CD4-positive, alpha-beta memory T cell (primary cell): Measurements from ENCODE around the gene OR4K5. TPM values are rescaled to one million over a fixed set of nuclear protein-coding genes. Genes with fewer than 3 reads are reported as not detected.

ENCODE experiments used
- CTCF ChIA-PET: fragments of 350-600 bp; sonication (Branson Sonifier 250); formaldehyde crosslinking; loops from one replicate; lab custom pipeline; 2021; ENCODE audit warnings: inconsistent platforms; ENCODE audit not compliant: partially characterized antibody; lab: Charles Lee
- POLR2A ChIA-PET: fragments of 350-600 bp; sonication (Branson Sonifier 250); formaldehyde crosslinking; loops from one replicate; lab custom pipeline; 2021; ENCODE audit not compliant: partially characterized antibody; lab: Charles Lee
- DNase-seq, 5 donors: peaks; one replicate each; pipeline versions ENCODE4 v3.0.0 to v3.0.0-alpha.2; 2020 to 2022; ENCODE audit warnings: mixed read lengths in 1 of 5
- H3K27ac ChIP-seq: one replicate; pipeline ENCODE4 v1.7.0; 2013; ENCODE audit warnings: low read depth, low read length
- H3K27me3 ChIP-seq: 2 replicates; pipeline ENCODE4 v1.7.0; 2013; ENCODE audit warnings: mild to moderate bottlenecking, low read length, moderate library complexity; ENCODE audit not compliant: insufficient read depth
- H3K36me3 ChIP-seq: 2 replicates; pipeline ENCODE4 v1.7.0; 2013; ENCODE audit warnings: mild to moderate bottlenecking, low read length, moderate library complexity; ENCODE audit not compliant: insufficient read depth
- H3K4me1 ChIP-seq: 2 replicates; pipeline ENCODE4 v1.7.0; 2013; ENCODE audit warnings: mild to moderate bottlenecking, low read length, moderate library complexity; ENCODE audit not compliant: insufficient read depth
- H3K4me3 ChIP-seq, 2 donors: one replicate each; pipeline ENCODE4 v1.7.0; 2013; ENCODE audit warnings: low read length in 2 of 2, mild to moderate bottlenecking in 1 of 2
- H3K9me3 ChIP-seq, 2 donors: one replicate each; pipeline ENCODE4 v1.7.0; 2013; ENCODE audit warnings: low read length in 2 of 2, control low read depth in 1 of 2; ENCODE audit not compliant: control insufficient read depth in 1 of 2
- H3K27ac Mint-ChIP-seq, 7 donors: one replicate each; pipeline ENCODE4 v1.8.0; 2020 to 2021; ENCODE audit warnings: mixed read lengths in 7 of 7, mild to moderate bottlenecking in 6 of 7, inconsistent platforms in 3 of 7, moderate library complexity in 3 of 7
- H3K27me3 Mint-ChIP-seq, 2 donors: one replicate each; pipeline ENCODE4 v1.8.0; 2020 to 2021; ENCODE audit warnings: mixed read lengths in 2 of 2
- H3K36me3 Mint-ChIP-seq, 2 donors: one replicate each; pipeline ENCODE4 v1.8.0; 2020 to 2021; ENCODE audit warnings: mixed read lengths in 2 of 2, inconsistent platforms in 1 of 2, mild to moderate bottlenecking in 1 of 2
- H3K4me1 Mint-ChIP-seq, 4 donors: one replicate each; pipeline ENCODE4 v1.8.0; 2020 to 2021; ENCODE audit warnings: mixed read lengths in 4 of 4, mild to moderate bottlenecking in 1 of 4
- H3K4me3 Mint-ChIP-seq, 8 donors: one replicate each; pipeline ENCODE4 v1.8.0; 2020 to 2021; ENCODE audit warnings: mixed read lengths in 8 of 8, mild to moderate bottlenecking in 7 of 8, moderate library complexity in 6 of 8, inconsistent platforms in 3 of 8
- H3K9me3 Mint-ChIP-seq, 8 donors: one replicate each; pipeline ENCODE4 v1.8.0; 2020 to 2021; ENCODE audit warnings: mixed read lengths in 8 of 8, mild to moderate bottlenecking in 5 of 8, inconsistent platforms in 3 of 8, moderate library complexity in 1 of 8
- intact Hi-C: fragments of 100-400 bp; cut with micrococcal nuclease; formaldehyde crosslinking; loops from one replicate; pipeline ENCODE4 v1.15.1; 2023
- polyA plus RNA-seq, 2 donors: library from polyadenylated mRNA; unstranded; fragments of 300-500 nt; fragmentation: Illumina TruSeq; gene quantifications; one replicate each; pipeline ENCODE4 v1.2.3, GENCODE V29; 2021
- total RNA-seq, 2 experiments: library from RNA; stranded (reverse); gene quantifications; one replicate each; pipeline ENCODE4 v1.2.3, GENCODE V29; 2021

Gene OR4K5
- total RNA-seq, result not detected
- polyA plus RNA-seq, result not detected

- no peak for DNase-seq
- intact Hi-C loops, result no loop called here
- Histone ChIP-seq H3K36me3 (no peaks in the 10 kb centered on the region), H3K27ac (no peak within 1 kb of the TSS), H3K9me3 (no peaks in the 10 kb centered on the region), H3K4me1 (no peaks in the 10 kb centered on the region), H3K27me3 (no peaks in the 10 kb centered on the region), H3K4me3 (no peak within 1 kb of the TSS)
- Mint-ChIP-seq H3K9me3 (peaks cover 0 to 1% (median 0%) of the 10 kb centered on the region in 8 donors), H3K36me3 (no peaks in the 10 kb centered on the region), H3K4me1 (no peaks in the 10 kb centered on the region), H3K4me3 (no peak within 1 kb of the TSS), H3K27me3 (no peaks in the 10 kb centered on the region), H3K27ac (no peak within 1 kb of the TSS)
- ChIA-PET POLR2A (no interaction called here), CTCF (no interaction called here)
These were observed at the start of gene OR4K5 for GRCh38 chr14:19920021-19920657. OR4K5 (plus strand) TSS chr14:19920607; CDS start chr14:19920607, 0 bp downstream.

- H3K36me3 ChIP-seq, result no peaks in the 10 kb centered on the region
- H3K9me3 ChIP-seq, result no peaks in the 10 kb centered on the region
- Mint-ChIP-seq H3K27ac (no peak overlapping the region), H3K9me3 (no peaks in the 10 kb centered on the region), H3K36me3 (no peaks in the 10 kb centered on the region), H3K4me1 (peaks cover 0 to 1% (median under 1%) of the 10 kb centered on the region in 4 donors), H3K27me3 (no peaks in the 10 kb centered on the region), H3K4me3 (no peak overlapping the region)
- no peaks in the 10 kb centered on the region for H3K4me1 ChIP-seq
- POLR2A ChIA-PET, result interaction anchor here (0.6 kb wide), 1 partner anchor 408 kb away, joined by 3 read pairs; no protein-coding TSS in a partner anchor
- H3K4me3 ChIP-seq, result no peak overlapping the region
- no peak overlapping the region for H3K27ac ChIP-seq
- no peaks in the 10 kb centered on the region for H3K27me3 ChIP-seq
- DNase-seq, result no peak
- intact Hi-C loops, result no loop called here
- CTCF ChIA-PET, result no interaction called here
These were observed 47.2 kb upstream of the OR4K5 start for GRCh38 chr14:19873178-19873577.

GRCh38 chr14:19874842-19875241, 45.6 kb upstream of the OR4K5 start, which contains the start of gene OR4K2:
OR4K2 (plus strand) TSS chr14:19875142; CDS start chr14:19876268, 1,126 bp downstream.
- Histone ChIP-seq H3K9me3 (no peaks in the 10 kb centered on the region), H3K4me1 (no peaks in the 10 kb centered on the region), H3K27me3 (no peaks in the 10 kb centered on the region), H3K27ac (no peak within 1 kb of the TSS), H3K36me3 (no peaks in the 10 kb centered on the region), H3K4me3 (no peak within 1 kb of the TSS)
- no peak for DNase-seq
- peaks cover 0 to 1% (median under 1%) of the 10 kb centered on the region in 4 donors for H3K4me1 Mint-ChIP-seq
- ChIA-PET CTCF (interaction anchor here (1.1 kb wide), 1 partner anchor 10 kb away, joined by 3 read pairs; no protein-coding TSS in a partner anchor), POLR2A (no interaction called here)
- intact Hi-C loops, result no loop called here
- no peaks in the 10 kb centered on the region for H3K36me3 Mint-ChIP-seq
- no peak within 1 kb of the TSS for H3K4me3 Mint-ChIP-seq
- no peaks in the 10 kb centered on the region for H3K27me3 Mint-ChIP-seq
- H3K9me3 Mint-ChIP-seq, result peaks cover 0 to 5% (median 0%) of the 10 kb centered on the region in 8 donors
- no peak within 1 kb of the TSS for H3K27ac Mint-ChIP-seq

DNA sequence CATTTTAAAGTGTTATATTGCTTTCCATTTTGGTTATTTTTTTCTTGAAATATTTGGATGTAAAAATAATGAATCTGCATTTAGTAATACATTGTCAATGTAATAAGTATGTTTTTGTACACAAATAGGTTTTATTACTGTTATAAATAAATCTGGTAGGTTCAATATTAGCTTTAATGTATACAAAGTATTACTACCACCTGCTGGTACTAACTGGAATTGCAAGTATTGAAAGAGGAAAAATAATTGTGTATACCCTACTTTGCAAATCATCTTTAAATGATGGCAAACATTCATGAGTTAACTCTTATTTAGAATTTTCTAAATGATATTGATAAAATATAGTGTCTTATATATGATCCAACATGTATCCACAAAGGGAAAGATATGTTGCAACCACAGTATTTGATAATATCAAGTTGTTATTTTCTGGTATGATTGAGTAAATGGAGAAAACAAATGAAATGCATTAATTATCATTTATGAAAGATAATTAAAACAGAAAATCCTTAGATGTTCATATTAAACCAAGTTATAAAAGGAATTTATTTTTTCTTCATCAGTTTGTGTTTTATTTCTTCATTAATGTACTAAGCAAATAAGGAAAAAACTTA, 42.3 kb upstream of the OR4K5 start:
- no peak overlapping the region for H3K4me3 Mint-ChIP-seq
- H3K27me3 Mint-ChIP-seq, result no peaks in the 10 kb centered on the region
- peaks cover 0 to 5% (median 0%) of the 10 kb centered on the region in 8 donors for H3K9me3 Mint-ChIP-seq
- H3K27me3 ChIP-seq, result no peaks in the 10 kb centered on the region
- H3K36me3 ChIP-seq, result no peaks in the 10 kb centered on the region
- H3K27ac ChIP-seq, result no peak overlapping the region
- H3K4me3 ChIP-seq, result no peak overlapping the region
- intact Hi-C loops, result no loop called here
- H3K9me3 ChIP-seq, result no peaks in the 10 kb centered on the region
- no peaks in the 10 kb centered on the region for H3K4me1 Mint-ChIP-seq
- peak in 1 of 5 donors; percentile 19 for DNase-seq
- ChIA-PET POLR2A (no interaction called here), CTCF (no interaction called here)
- H3K4me1 ChIP-seq, result no peaks in the 10 kb centered on the region
- no peak overlapping the region for H3K27ac Mint-ChIP-seq
- H3K36me3 Mint-ChIP-seq, result no peaks in the 10 kb centered on the region

DNA sequence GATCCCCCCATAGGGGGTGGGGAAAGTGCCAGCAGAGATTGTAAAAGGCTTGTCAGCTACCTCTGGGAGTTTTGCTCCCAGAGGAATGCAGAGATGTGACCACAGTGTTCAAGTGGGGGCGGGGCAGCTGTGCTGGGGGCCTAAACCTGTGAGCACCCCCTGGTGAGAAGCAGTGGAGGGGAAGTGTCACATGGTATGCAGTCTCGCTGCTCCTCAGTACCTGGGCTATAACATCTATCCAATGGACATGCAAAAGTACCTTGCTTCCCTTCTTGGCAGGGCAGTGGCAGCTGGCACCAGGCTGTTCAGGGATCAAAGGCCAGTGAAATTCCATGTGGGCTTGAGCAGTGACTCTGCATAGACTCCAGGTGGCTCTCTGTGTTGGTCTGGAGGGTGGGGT, 25.1 kb upstream of the OR4K5 start:
- H3K27ac ChIP-seq, result no peak overlapping the region
- no peaks in the 10 kb centered on the region for H3K27me3 ChIP-seq
- Mint-ChIP-seq H3K36me3 (peaks cover 6 to 7% of the 10 kb centered on the region in 2 donors), H3K4me3 (no peak overlapping the region), H3K27me3 (peaks cover 0 to 4% of the 10 kb centered on the region in 2 donors), H3K4me1 (no peaks in the 10 kb centered on the region), H3K9me3 (peaks cover 10 to 58% (median 44%) of the 10 kb centered on the region in 8 donors), H3K27ac (no peak overlapping the region)
- no peaks in the 10 kb centered on the region for H3K4me1 ChIP-seq
- no peak for DNase-seq
- H3K36me3 ChIP-seq, result no peaks in the 10 kb centered on the region
- POLR2A ChIA-PET, result no interaction called here
- H3K9me3 ChIP-seq, result peaks cover 0 to 29% of the 10 kb centered on the region in 2 donors
- intact Hi-C loops, result no loop called here
- CTCF ChIA-PET, result no interaction called here
- H3K4me3 ChIP-seq, result no peak overlapping the region

DNA sequence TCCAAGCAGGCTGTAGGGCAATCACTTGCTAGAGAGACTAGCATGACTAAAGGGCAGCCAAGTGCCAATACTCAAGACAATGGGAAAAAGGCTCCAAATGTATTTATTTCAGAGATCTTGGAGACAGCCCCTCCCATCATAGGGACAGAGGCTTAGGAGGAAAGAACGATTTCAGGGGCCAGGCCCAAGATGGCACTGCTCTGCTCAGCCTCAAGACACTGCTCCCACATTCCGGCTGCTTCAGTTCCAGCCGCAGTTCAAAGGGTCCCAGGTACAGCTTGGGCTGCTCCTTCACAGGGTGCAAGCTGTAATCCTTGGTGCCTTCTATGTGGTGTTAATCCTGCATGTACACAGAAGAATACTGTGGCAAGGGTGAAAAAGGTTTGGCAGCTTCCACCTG, 19.4 kb upstream of the OR4K5 start:
- intact Hi-C loops, result no loop called here

DNA sequence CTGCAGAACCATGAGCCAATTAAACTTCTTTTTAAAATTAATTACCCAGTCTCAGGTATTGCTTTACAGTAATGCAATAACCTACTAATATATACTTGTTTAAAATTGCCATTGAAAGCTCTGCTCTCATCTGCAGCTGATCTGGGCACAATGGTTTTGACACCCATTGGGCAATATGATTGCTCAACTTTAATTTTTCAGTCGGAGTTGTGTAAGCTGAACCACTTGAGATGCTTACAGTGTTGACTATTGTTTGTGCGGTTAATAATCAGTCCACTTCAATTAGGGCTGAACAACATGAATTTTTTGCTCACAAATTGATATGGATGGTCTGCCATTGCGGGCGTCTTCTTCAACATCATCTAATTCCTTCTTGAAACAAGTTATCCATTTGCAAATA, 18.0 kb upstream of the OR4K5 start:
- H3K27ac ChIP-seq, result no peak overlapping the region
- no peak for DNase-seq
- peaks cover 4 to 6% of the 10 kb centered on the region in 2 donors for H3K27me3 Mint-ChIP-seq
- ChIA-PET CTCF (no interaction called here), POLR2A (no interaction called here)
- H3K4me1 Mint-ChIP-seq, result no peaks in the 10 kb centered on the region
- no peaks in the 10 kb centered on the region for H3K27me3 ChIP-seq
- no peak overlapping the region for H3K4me3 Mint-ChIP-seq
- intact Hi-C loops, result no loop called here
- H3K4me3 ChIP-seq, result no peak overlapping the region
- H3K9me3 ChIP-seq, result peaks cover 0 to 3% of the 10 kb centered on the region in 2 donors
- no peaks in the 10 kb centered on the region for H3K36me3 ChIP-seq
- peaks cover 0 to 2% of the 10 kb centered on the region in 2 donors for H3K36me3 Mint-ChIP-seq
- no peaks in the 10 kb centered on the region for H3K4me1 ChIP-seq
- no peak overlapping the region for H3K27ac Mint-ChIP-seq
- peaks cover 2 to 23% (median 12%) of the 10 kb centered on the region in 8 donors for H3K9me3 Mint-ChIP-seq

More for the DNA sequence above, 19.4 kb upstream of the OR4K5 start:
- POLR2A ChIA-PET, result no interaction called here
- Mint-ChIP-seq H3K4me1 (no peaks in the 10 kb centered on the region), H3K4me3 (no peak overlapping the region), H3K27ac (no peak overlapping the region), H3K27me3 (peaks cover 4 to 6% of the 10 kb centered on the region in 2 donors), H3K36me3 (peaks cover 0 to 2% of the 10 kb centered on the region in 2 donors), H3K9me3 (peaks cover 7 to 33% (median 25%) of the 10 kb centered on the region in 8 donors)
- Histone ChIP-seq H3K4me1 (no peaks in the 10 kb centered on the region), H3K4me3 (no peak overlapping the region), H3K27ac (no peak overlapping the region), H3K9me3 (peaks cover 0 to 12% of the 10 kb centered on the region in 2 donors), H3K27me3 (no peaks in the 10 kb centered on the region), H3K36me3 (no peaks in the 10 kb centered on the region)
- DNase-seq, result no peak
- CTCF ChIA-PET, result no interaction called here
